HL-60 (cell line): ENCODE measurements around the gene STX1A.

Source experiments
- POLR2AphosphoS5 ChIP-seq: IDR thresholded peaks from 2 replicates; pipeline ENCODE4 v1.6.1; 2012; ENCODE audit warnings: low read depth
- TF ChIP-seq, protein P1 (sequence below): IDR thresholded peaks from one replicate; pipeline ENCODE4 v1.5.1; 2011; ENCODE audit warnings: low read length, control low read depth, inconsistent platforms; ENCODE audit not compliant: insufficient read depth
- TF ChIP-seq, protein P2 (sequence below): IDR thresholded peaks from 2 replicates; pipeline ENCODE4 v1.6.1; 2012; ENCODE audit warnings: low read depth; ENCODE audit not compliant: insufficient replicate concordance

DNA sequence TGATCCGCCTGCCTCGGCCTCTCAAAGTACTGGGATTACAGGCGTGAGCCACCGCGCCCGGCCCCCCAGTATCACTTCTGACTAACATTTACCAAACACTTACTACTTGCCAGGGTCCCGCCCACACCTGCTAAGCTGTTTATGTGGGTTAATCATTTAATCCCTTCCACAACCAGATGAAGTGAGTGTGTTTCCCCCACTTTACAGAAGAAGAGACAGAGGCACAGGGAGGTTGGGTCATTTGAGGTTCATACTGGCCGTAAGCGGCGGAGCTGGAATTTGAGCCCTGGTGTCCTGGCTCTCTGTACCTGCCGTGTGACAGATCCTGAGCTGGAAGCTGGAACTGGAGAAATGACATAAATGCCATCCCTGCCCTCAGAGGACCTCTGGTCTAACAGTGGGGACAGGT lies 66.9 kb downstream of the STX1A start:
- TF ChIP-seq, protein P1, sequence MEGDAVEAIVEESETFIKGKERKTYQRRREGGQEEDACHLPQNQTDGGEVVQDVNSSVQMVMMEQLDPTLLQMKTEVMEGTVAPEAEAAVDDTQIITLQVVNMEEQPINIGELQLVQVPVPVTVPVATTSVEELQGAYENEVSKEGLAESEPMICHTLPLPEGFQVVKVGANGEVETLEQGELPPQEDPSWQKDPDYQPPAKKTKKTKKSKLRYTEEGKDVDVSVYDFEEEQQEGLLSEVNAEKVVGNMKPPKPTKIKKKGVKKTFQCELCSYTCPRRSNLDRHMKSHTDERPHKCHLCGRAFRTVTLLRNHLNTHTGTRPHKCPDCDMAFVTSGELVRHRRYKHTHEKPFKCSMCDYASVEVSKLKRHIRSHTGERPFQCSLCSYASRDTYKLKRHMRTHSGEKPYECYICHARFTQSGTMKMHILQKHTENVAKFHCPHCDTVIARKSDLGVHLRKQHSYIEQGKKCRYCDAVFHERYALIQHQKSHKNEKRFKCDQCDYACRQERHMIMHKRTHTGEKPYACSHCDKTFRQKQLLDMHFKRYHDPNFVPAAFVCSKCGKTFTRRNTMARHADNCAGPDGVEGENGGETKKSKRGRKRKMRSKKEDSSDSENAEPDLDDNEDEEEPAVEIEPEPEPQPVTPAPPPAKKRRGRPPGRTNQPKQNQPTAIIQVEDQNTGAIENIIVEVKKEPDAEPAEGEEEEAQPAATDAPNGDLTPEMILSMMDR = no peak
- TF ChIP-seq, protein P2, sequence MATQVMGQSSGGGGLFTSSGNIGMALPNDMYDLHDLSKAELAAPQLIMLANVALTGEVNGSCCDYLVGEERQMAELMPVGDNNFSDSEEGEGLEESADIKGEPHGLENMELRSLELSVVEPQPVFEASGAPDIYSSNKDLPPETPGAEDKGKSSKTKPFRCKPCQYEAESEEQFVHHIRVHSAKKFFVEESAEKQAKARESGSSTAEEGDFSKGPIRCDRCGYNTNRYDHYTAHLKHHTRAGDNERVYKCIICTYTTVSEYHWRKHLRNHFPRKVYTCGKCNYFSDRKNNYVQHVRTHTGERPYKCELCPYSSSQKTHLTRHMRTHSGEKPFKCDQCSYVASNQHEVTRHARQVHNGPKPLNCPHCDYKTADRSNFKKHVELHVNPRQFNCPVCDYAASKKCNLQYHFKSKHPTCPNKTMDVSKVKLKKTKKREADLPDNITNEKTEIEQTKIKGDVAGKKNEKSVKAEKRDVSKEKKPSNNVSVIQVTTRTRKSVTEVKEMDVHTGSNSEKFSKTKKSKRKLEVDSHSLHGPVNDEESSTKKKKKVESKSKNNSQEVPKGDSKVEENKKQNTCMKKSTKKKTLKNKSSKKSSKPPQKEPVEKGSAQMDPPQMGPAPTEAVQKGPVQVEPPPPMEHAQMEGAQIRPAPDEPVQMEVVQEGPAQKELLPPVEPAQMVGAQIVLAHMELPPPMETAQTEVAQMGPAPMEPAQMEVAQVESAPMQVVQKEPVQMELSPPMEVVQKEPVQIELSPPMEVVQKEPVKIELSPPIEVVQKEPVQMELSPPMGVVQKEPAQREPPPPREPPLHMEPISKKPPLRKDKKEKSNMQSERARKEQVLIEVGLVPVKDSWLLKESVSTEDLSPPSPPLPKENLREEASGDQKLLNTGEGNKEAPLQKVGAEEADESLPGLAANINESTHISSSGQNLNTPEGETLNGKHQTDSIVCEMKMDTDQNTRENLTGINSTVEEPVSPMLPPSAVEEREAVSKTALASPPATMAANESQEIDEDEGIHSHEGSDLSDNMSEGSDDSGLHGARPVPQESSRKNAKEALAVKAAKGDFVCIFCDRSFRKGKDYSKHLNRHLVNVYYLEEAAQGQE = no peak
- TF ChIP-seq POLR2AphosphoS5 = no peak
